HG02973 (cell line): ENCODE measurements around the gene C1QTNF9.
"Not testable (repeated sequence)": the region's sequence is repeated elsewhere in the genome, so short reads cannot be mapped to it uniquely, and the experiment has no call there.

Source experiments
- ATAC-seq: cut with Tn5 transposase; IDR thresholded peaks from one replicate; pipeline ENCODE4 v1.9.1; 2021; ENCODE audit warnings: moderate library complexity; ENCODE audit not compliant: unreplicated experiment

The C1QTNF9 gene, protein sequence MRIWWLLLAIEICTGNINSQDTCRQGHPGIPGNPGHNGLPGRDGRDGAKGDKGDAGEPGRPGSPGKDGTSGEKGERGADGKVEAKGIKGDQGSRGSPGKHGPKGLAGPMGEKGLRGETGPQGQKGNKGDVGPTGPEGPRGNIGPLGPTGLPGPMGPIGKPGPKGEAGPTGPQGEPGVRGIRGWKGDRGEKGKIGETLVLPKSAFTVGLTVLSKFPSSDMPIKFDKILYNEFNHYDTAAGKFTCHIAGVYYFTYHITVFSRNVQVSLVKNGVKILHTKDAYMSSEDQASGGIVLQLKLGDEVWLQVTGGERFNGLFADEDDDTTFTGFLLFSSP

DNA sequence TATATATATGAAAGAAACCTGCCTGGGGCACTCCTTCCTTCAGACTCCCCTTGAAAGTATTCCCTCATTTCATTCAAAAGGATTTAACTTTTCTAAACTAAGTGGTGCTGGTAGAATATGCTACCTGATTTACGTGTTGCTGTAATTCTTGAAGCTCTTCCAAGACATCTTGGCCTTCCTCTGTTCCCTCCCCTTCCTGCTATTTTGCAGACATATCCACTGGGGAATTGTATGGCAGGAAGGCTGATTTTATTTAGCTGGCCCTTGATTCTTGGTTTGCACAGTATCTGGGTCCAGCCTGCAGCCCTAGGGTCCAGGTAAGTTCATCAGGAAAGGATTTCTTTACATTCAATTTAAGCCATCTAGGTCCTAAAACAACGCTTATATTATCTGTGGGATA, at the start of gene C1QTNF9:
Gene C1QTNF9, plus strand, starts transcription at position 281 of the 400 bp plus-strand sequence. CDS start 6,424 bp downstream, outside the sequence.
- ATAC-seq: not testable (repeated sequence)

DNA sequence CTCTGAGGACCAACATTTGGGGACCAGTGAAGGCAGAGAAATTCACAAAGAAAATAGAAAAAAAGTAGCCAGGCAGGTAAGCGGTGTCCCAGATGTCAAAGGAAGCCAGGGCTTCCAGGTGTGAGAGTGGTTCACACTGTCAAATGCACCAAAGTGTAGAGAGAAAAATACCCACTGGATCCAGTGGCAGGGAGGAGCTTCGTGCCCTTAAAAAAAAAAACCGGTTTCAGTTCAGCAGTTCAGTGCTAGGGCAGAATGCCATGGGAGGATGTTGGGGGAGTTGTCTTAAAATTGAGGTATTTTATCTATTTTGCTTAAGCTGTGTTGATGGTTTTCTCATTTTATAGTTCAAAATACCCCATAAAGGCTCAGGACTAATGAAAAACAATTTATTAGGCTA, 47.8 kb upstream of the C1QTNF9 start:
- ATAC-seq: no peak

DNA sequence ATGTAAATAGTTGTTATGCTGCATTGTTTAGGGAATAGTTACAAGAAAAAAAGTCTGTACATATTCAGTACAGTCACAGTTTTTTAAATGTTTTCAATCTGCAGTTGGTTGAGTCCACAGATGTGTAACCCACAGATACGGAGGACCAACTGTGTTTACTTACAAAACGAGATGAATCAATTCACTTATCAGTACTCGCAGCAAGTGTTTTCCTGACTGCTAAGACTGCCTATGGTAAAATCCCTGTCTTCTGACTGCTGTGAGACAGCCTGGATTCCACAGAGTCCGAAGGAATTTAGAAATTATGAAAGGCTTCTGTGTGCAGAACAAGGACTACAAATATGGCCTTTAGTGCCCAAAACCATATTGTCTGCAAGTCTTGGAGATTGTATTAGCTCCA, 45.7 kb upstream of the C1QTNF9 start:
- no peak for ATAC-seq

DNA sequence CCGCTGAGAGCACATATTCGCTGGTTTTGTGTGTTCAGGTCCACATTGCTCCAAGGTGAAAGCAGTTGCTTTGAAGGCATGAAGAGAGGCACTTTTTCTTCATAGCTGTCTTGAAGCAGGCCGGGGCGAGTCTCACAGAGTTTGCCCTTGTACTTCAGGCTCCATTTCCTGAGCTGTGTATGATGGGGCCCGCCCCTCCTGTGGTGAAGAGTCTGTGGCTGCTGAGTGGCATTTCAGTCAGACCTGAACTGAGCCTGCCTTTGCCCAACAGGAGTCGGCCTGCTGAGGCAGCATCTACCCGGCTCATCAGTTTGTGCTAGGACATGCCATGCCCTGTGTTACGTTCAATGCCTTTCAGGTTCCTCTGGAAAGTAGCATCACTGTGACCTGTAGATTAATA, 44.4 kb upstream of the C1QTNF9 start:
- ATAC-seq: no peak

DNA sequence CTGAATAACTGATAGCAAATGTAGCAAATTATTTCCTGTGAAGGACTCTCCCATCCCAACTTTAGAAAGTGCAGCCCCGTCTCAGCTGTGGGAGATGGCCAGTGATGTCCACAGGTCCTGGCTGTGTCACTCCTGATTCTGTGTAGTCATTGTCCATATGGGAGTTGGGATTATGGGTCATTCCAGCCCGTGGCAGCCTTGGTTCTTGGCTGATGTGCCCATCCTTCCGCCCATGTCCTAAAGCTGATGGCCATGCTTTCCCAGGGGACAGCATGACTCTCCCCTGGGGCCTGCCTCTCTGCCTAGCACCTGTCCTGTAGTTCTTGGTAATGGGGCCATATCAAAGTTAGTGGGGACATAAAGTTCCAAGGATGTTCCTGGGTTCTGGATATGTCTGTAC, 43.9 kb upstream of the C1QTNF9 start:
- ATAC-seq: no peak

DNA sequence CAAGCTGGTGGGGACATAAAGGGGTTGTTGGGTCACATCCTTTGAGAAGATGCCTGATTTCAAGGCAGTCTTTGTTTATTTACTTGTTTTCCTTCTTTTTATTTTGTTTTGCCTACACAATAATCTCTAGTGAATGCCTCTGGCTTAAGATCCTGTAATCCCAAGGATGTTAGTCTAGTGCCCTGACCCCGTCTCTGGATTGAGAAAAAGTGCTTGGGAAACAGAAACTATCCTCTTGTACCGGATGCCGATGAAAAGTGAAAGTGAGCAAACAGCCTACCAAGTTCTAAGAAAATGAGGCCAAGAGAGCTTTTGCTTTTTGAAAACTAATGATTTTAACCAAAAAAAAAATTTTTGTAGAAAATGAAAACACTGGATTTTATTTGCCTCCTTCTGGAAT, 42.1 kb upstream of the C1QTNF9 start:
- ATAC-seq: no peak

DNA sequence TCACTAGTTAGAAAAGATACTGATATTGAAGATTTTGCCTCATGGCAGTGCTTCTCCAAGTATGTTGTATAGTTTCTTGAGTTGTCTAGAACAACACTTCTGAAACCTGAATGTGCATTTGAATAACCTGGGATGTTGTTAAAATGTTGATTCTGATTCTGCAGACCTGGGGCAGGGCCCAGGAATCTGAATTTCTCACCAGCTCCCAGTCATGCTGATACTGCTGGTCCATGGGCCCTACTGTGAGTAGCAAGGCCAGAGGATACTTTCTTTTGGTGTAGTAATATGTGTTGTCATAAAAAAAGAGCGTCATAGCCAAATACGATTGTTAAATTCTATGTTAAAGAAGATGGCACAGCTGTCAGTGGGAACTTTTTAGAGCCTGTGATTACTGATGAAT, 41.6 kb upstream of the C1QTNF9 start:
- no peak for ATAC-seq

DNA sequence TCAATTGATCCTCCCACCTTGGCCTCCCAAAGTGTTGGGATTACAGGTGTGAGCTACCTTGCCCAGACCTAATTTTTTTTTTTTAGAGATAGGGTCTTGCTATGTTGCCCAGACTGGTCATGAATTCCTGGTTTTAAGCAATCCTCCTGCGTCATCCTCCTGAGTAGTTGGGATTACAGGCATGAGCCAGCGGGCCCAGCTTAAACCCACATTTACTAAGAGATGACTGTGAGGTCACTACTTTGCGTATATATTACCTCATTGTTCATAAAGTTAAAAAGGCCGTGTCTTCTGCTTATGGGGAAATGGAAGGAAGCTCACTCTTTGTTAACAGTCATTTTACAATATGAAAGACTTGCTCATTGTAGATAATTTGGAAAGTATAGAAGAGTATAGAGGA, 39.6 kb upstream of the C1QTNF9 start:
- ATAC-seq: no peak

DNA sequence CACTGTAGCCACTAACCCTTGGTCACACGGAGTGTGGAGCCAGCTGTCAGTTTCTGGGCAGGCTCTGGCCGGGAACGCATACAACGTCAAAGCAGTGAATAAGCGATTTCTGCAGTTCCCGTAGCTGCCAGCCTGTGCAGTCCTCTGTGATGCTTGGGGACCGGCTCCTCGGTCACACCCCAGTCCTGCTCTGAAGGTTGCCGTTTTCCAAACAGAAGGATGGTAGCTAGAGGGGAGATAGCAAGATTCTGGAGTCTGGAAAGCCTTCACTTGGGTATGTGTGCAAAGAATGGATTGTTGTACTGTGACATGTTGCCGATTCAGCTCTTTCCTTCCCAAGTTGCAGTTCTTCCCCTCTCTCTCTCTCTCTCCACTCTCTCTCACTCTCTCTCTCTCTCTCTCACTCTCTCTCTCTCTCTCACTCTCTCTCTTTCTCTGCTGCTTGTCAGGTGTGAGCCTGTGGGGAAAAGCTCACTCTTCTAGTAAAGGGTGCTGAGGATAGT, 38.7 kb upstream of the C1QTNF9 start:
- ATAC-seq: peak; percentile 44

DNA sequence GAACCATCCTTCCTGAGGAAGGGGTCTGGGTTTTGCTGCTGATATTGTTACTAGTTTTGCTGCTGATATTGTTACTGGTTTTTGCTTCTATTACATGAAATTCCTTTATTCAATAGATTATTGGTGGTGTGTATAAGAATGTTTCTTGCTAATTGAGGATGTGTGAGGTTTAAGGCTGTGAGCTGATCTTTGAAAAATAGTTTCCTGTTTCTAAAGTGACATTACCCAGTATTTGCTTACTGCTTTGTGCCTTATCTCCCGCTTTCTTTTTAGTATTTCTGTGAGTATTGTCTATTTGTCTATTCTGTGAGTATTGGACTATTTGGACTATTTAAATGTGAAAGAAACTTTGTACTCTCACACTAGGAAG, 38.2 kb upstream of the C1QTNF9 start:
- ATAC-seq: no peak

DNA sequence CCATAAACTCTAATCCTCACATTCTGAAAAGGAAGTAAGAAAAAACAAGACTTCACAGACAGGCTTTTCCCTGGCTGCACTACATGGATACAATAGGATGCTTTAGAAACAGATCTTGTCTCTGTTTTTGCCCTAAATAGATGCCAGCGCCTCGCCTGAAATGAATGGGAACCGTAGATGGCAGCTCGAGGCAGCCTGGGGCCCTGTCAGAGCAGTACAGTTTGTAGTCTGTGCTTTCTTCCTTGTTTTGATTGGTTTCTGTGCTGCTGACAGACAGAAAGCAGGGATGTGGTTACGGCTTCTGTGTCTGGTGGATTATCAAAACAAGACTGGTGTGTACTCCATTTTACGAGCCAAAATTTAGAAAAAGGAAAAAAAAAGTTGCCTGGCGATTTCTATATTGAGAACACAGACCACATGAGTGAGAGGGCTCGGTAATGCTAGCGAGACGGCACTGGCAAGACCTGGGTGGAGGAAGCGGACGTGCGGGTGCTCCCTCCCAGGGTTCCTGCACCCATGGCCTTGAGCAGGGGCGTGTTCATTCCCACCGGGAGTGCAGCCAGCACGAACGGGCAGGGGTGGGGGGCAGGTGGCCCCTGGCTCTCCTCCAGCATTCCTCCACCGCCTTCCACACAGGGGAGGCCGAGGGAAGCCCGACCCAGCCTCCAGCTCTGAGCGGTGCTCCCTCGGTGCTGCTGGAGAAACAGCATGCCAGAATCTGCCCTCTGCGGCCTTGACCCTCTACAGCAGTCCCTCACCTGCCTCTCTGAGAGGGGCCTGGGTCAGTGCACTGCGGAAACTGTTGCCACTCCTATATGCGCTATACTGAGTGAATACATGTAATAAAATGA, 37.6 kb upstream of the C1QTNF9 start:
- peak; percentile 48 for ATAC-seq

DNA sequence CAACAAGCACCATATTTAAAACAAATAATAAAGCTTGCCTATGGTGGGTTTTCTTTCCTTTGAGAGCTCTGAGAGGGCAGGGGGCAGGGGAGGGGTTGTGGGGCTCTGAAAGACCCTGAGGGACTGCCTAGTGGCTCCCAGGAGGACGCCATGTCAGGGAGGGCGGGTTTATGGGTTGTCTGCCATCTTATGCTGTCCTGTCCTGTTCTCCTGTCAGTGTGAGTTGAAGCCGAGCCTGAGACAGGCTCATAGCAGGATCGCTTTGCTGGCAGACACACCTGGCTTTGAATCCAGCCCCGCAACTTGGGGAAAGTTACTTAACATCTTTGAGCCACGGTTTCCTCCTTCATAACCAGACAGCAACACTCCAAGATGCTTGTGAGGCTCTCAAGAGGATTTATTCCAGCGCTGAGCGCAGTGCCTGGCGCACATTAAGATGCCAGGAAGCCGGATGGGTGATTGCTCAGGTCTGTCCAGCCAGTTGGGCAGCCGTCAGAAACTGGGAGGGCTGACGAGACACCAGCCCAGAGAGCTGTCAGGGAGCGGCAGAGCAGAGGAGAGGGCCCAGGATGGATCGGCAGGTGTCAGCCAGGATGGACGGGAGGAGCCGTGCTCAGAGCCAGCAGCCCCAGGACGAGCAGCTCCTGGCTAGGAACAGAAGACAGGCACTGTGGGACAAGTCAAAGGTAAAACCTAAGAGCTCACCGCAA, 36.8 kb upstream of the C1QTNF9 start:
- ATAC-seq: no peak

DNA sequence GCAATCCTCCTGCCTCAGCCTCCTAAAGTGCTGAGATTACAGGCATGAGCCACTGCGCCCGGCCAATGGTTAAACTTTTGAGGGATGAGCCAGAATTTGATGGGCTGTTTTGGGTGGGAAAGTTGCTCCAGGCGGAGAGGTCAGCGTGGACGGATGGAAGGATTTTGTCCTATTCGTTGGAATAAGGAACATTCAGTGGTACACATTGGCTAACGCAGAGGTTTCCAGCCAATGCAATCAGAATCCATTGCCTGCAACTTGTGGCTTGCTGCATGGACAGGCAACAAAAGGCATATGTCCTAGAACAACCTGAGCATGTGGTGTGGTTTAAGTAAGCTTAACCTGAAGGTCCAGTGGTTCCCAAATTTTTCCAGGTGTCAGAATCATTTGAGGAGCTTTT, 35.5 kb upstream of the C1QTNF9 start:
- no peak for ATAC-seq

DNA sequence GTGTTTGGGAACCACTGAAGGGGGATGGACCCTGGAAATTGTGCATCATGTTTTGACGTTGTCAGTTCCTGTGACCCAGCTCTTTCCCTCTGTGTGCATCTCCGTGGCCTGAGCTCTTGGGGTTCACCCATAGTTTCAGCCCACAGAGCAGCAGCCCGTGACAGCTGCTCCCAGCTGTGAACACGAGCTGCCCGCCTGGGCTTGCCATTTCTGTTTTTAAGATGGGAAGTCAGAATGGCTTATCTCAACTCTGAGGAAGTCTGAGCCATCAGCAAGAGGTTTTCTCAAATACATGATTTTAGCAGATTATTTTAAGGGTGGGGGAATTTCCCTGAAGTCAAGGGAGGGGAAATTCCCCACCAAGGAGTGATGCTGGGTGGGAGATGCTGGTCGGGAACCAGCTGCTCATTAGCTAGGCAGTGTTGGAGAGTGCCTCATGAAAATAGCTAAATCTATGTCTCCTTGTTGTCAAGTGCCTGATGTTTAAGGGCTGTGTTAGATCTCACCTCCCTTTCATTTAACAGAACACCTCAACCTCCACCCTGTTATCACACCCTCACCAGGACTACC, 34.8 kb upstream of the C1QTNF9 start:
- peak; percentile 56 for ATAC-seq

DNA sequence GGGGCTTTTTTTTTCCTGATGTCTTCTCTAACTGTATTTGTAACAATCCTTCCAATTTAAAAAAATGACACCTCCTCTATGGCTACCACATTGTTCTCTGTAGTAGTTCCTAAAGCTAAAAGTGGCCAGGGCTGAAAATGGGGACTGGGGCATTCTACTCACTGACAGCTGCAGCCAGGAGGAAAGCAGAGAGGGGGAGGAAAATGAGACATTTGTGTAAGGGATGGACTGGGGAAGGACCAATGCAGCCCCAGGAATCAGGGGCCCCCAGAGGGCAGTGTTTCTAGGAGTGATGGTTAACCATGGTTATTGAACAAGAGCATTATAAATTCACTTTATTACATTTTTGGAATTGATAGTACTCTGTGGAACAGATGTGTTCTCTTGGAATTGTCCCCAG, 34.3 kb upstream of the C1QTNF9 start:
- ATAC-seq: no peak

DNA sequence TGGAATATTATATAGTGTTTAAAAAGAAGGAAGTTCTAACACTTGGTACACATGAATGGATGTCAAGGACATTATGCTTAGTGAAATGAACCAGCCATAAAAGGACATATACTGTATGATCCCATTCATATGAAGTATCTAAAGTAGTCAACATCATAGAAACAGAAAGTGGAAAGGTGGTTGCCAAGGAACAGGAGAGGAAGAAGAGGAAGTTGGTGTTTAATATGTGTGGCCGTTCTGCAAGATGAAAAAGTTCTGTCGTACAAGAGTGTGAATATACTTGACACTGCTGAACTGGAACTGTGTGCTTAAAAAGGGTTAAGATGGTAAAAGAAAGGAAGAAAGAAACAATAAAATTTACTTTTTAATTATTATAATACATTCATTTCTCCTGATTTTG, 33.1 kb upstream of the C1QTNF9 start:
- ATAC-seq: no peak

DNA sequence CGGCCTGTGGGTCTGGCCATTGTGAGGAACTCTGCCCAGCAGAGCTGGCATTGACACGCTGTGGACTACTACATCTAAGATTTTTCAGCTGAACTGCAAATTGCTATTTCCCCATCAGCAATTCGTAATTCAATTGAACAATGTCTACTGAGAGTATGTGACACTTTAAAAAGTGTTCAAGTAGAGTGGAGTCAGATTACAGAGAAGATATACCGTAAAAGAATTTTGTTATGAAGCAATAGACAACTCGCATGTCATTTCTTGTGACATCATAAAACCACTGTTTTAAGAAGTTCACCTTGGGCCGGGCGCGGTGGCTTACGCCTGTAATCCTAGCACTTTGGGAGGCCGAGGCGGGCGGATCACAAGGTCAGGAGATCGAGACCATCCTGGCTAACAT, 32.5 kb upstream of the C1QTNF9 start:
- no peak for ATAC-seq

DNA sequence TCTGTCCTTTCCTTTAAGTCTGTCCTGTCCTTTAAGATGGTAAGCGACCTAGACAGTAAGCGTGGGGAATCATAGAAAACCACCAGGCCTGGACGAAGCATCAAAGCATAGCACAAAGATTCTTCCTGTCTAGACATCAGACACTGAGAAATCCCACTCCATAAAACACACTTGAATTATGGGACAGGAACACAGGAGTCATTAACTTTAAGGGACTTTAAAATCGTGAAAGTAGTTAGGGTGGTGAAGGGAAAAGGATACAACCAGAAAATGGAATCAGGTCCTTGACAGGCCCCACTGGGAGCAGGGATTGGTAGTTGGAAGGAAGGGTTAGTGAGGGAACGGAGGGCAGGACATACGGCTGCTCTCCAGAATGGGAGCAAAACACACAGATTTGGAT, 31.6 kb upstream of the C1QTNF9 start:
- no peak for ATAC-seq

DNA sequence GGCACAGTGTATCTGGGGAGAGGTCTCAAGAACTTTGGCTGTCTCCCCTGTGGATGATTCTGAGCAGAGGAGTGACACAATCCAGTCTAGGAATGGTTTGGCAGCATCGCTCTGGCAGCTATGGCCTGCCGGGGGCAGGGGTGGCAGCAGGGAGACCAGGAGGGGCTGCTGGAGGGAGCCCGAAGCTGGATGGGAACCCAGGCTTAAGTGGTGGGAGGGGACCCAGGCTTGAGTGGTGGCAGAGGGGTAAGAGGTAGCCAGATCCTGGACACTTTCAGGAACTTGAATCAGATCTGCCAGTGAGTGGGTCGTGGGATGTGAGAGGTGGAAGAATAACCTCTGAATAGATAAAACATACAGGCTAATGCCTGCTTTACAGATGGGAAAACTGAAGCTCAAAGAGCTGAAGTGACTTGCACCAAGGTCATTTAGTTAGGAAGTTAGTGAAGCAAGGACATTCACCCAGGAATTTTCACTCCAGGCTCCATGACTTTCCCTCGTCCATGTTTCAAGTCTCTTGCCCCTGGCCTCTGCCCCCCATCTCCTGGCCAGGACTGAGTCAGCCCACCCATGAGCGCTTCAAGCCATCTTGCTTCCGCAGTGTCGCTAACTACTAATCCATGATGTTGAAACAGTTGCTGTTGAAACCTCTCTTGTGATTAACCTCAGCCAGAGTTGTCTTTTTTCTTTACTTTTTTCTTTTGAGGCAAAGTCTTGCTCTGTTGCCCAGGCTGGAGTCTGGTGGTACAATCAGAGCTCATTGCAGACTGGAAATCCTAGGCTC, 29.9 kb upstream of the C1QTNF9 start:
- ATAC-seq: no peak

DNA sequence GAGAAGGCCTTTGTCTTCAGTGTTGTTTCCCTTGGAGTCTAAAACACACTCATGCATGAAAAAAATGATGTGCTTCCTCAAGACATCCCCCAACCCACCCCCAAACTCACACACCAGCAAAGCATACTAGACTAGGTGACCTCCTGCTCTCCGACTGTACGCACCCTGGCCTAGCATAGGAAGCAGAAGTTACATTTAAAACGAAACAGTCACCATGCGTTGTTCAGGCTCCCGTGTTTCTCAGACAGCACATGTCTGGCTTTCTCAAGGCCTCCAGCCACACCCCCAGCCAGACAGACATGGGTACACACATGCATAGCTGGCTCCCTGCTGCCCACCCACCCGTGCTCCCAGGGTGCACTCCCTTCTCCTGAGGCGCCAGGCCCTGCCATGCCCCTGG, 28.7 kb upstream of the C1QTNF9 start:
- no peak for ATAC-seq
